A549 (cell line): ENCODE measurements around the gene BRCA2.

Source experiments
- EHMT2 ChIP-seq: fragments of 200-600 bp; sonication (generic); IDR thresholded peaks from 2 replicates; pipeline ENCODE4 v1.6.1; 2016; ENCODE audit warnings: antibody characterized with exemption, low read depth, mild to moderate bottlenecking, moderate library complexity
- ESRRA ChIP-seq: fragments of 150-350 bp; IDR thresholded peaks from 2 replicates; pipeline ENCODE4 v1.6.1; 2014; ENCODE audit warnings: mild to moderate bottlenecking, low read length, borderline replicate concordance
- MAFK ChIP-seq: fragments of 450-650 bp; IDR thresholded peaks from 2 replicates; pipeline ENCODE4 v1.6.1; 2014; ENCODE audit not compliant: partially characterized antibody
- PHF8 ChIP-seq: fragments of 200-600 bp; sonication (generic); IDR thresholded peaks from 2 replicates; pipeline ENCODE4 v1.6.1; 2016; ENCODE audit warnings: low read depth, mild to moderate bottlenecking, antibody characterized with exemption, moderate library complexity, borderline replicate concordance
- POLR2A ChIP-seq: IDR thresholded peaks from 2 replicates; pipeline ENCODE4 v1.6.1; 2012; ENCODE audit warnings: mild to moderate bottlenecking, low read length
- RAD21 ChIP-seq, 2 experiments: fragments of >200 bp in 1 of 2; sonication (Bioruptor Twin) in 1 of 2; formaldehyde crosslinking in 1 of 2; IDR thresholded peaks in 1 of 2; conservative IDR thresholded peaks in 1 of 2; 2 replicates in 1 of 2; 3 replicates in 1 of 2; pipeline ENCODE4 v1.6.1; 2012 to 2018; ENCODE audit warnings: inconsistent platforms in 1 of 2
- TF ChIP-seq, protein P1 (sequence below): fragments of >200 bp; sonication (Bioruptor Twin); formaldehyde crosslinking; IDR thresholded peaks from 3 replicates; pipeline ENCODE4 v1.5.1; 2016
- TF ChIP-seq, protein P2 (sequence below): fragments of 450-650 bp; IDR thresholded peaks from 2 replicates; pipeline ENCODE4 v1.6.1; 2014; ENCODE audit warnings: antibody characterized with exemption

DNA sequence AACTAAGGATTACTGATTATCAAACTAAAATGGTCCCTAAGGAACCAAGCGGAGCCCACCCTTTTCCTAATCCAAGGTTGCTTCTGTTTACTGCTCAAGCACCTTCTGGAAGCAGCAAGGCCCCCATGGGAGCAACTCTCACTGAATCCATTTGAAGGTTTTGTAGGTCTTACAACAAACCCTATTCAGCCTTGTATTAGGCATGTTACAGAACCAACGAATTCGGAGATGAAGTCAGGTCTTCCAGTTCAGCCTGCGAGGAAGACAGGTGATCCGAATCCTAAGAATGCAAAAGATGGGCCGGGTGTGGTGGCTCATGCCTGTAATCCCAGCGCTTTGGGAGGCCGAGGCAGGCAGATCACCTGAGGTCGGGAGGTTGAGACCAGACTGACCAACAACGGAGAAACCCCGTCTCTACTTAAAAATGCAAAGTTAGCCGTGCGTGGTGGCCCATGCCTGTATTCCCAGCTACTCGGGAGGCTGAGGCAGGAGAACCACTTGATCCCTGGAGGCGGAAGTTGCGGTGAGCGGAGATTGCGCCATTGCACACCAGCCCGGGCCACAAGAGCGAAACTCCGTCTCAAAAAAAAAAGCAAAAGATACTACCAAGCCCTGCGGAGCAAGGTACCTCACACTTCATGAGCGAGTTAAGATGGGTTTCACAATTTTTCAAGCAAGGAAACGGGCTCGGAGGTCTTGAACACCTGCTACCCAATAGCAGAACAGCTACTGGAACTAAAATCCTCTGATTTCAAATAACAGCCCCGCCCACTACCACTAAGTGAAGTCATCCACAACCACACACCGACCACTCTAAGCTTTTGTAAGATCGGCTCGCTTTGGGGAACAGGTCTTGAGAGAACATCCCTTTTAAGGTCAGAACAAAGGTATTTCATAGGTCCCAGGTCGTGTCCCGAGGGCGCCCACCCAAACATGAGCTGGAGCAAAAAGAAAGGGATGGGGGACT lies 754 bp upstream of the BRCA2 start:
- TF ChIP-seq EHMT2, result no peak
- TF ChIP-seq, protein P1, sequence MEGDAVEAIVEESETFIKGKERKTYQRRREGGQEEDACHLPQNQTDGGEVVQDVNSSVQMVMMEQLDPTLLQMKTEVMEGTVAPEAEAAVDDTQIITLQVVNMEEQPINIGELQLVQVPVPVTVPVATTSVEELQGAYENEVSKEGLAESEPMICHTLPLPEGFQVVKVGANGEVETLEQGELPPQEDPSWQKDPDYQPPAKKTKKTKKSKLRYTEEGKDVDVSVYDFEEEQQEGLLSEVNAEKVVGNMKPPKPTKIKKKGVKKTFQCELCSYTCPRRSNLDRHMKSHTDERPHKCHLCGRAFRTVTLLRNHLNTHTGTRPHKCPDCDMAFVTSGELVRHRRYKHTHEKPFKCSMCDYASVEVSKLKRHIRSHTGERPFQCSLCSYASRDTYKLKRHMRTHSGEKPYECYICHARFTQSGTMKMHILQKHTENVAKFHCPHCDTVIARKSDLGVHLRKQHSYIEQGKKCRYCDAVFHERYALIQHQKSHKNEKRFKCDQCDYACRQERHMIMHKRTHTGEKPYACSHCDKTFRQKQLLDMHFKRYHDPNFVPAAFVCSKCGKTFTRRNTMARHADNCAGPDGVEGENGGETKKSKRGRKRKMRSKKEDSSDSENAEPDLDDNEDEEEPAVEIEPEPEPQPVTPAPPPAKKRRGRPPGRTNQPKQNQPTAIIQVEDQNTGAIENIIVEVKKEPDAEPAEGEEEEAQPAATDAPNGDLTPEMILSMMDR, result no peak
- TF ChIP-seq PHF8, result no peak
- no peak for TF ChIP-seq ESRRA
- TF ChIP-seq POLR2A, result no peak
- TF ChIP-seq, protein P2, sequence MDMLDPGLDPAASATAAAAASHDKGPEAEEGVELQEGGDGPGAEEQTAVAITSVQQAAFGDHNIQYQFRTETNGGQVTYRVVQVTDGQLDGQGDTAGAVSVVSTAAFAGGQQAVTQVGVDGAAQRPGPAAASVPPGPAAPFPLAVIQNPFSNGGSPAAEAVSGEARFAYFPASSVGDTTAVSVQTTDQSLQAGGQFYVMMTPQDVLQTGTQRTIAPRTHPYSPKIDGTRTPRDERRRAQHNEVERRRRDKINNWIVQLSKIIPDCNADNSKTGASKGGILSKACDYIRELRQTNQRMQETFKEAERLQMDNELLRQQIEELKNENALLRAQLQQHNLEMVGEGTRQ, result no peak
- no peak for TF ChIP-seq RAD21 (conservative IDR thresholded peaks at IDR 0.05 in 1 of 2, IDR thresholded peaks at IDR 0.05 in 1 of 2)
- TF ChIP-seq MAFK, result no peak
